Kidney (tissue), 14 donors: ENCODE data around the gene SLC25A31. TPM values are rescaled to one million over a fixed set of nuclear protein-coding genes. Genes with fewer than 3 reads are reported as not detected.

Experiments used
- DNase-seq, 5 donors: peaks; one replicate each; pipeline ENCODE4 v3.0.0-alpha.2; 2013 to 2020
- FAIRE-seq: peaks from 2 replicates; lab custom pipeline; 2012; peaks lifted over from hg19 to GRCh38; lab: Jason Lieb, UNC
- H3K27ac ChIP-seq, 2 donors: one replicate each; pipeline ENCODE4 v1.7.0; 2013; ENCODE audit warnings: low read depth in 2 of 2, low read length in 2 of 2, inconsistent platforms in 1 of 2
- H3K27me3 ChIP-seq: one replicate; pipeline ENCODE4 v1.7.1; 2013; ENCODE audit warnings: low read length, inconsistent platforms; ENCODE audit not compliant: control insufficient read depth, insufficient read depth
- H3K36me3 ChIP-seq, 3 donors: one replicate each; pipeline versions ENCODE4 v1.7.0 to v1.7.1; 2013; ENCODE audit warnings: low read length in 3 of 3, control low read depth in 1 of 3, inconsistent platforms in 1 of 3; ENCODE audit not compliant: insufficient read depth in 3 of 3, control insufficient read depth in 2 of 3
- H3K4me1 ChIP-seq, 3 donors: one replicate each; pipeline versions ENCODE4 v1.7.0 to v1.7.1; 2013; ENCODE audit warnings: low read length in 3 of 3, inconsistent platforms in 1 of 3, low read depth in 1 of 3; ENCODE audit not compliant: control insufficient read depth in 2 of 3, insufficient read depth in 2 of 3
- H3K4me3 ChIP-seq, 3 donors: one replicate each; pipeline versions ENCODE4 v1.7.0 to v1.8.1; 2013; ENCODE audit warnings: low read length in 3 of 3, control low read depth in 1 of 3, inconsistent platforms in 1 of 3
- H3K9ac ChIP-seq, 3 donors: one replicate each; pipeline versions ENCODE4 v1.7.0 to v1.7.1; 2013; ENCODE audit warnings: low read length in 3 of 3, control low read depth in 1 of 3, inconsistent platforms in 1 of 3
- H3K9me3 ChIP-seq, 3 donors: one replicate each; pipeline versions ENCODE4 v1.7.0 to v1.7.1; 2013; ENCODE audit warnings: low read length in 3 of 3, control low read depth in 1 of 3, inconsistent platforms in 1 of 3; ENCODE audit not compliant: control insufficient read depth in 2 of 3, insufficient read depth in 1 of 3
- intact Hi-C: fragments of 100-400 bp; cut with DNase I; formaldehyde crosslinking; loops from one replicate; pipeline ENCODE4 v1.11.1; 2022
- polyA plus RNA-seq: library from polyadenylated mRNA; stranded (reverse); fragments of 350-450 nt; fragmentation: Illumina TruSeq; extraction: RNeasy Lipid Tissue Mini Kit (QIAGEN cat#74804); gene quantifications from one replicate; pipeline ENCODE4 v1.2.3, GENCODE V29; 2014; ENCODE audit warnings: low read depth, low replicate concordance; ENCODE audit not compliant: insufficient read depth
- total RNA-seq: library from RNA; stranded (reverse); fragmentation: NEBNext Ultra II Directional; extraction: Animal tissue kit (Norgen Biotek cat#: 25700); gene quantifications from one replicate; pipeline ENCODE4 v1.2.1, GENCODE V29; 2021
- TF ChIP-seq, protein P1 (sequence below): IDR thresholded peaks from 3 replicates; pipeline ENCODE4 v1.5.1; 2012; ENCODE audit warnings: mild to moderate bottlenecking, moderate library complexity, borderline replicate concordance; ENCODE audit not compliant: insufficient read depth; ENCODE audit errors: extremely low read depth
- donor health status: control.
- donor health status: control.
- donor health status: control.
- donor health status: control.
- donor health status: control.
- donor health status: DM: yes; HTN: yes; CAD: no.
- donor health status: Normal renal cell carcinoma (clear cell type).

Gene SLC25A31
- total and polyA plus RNA-seq, 2 donors from 2014 or later: not detected

DNA sequence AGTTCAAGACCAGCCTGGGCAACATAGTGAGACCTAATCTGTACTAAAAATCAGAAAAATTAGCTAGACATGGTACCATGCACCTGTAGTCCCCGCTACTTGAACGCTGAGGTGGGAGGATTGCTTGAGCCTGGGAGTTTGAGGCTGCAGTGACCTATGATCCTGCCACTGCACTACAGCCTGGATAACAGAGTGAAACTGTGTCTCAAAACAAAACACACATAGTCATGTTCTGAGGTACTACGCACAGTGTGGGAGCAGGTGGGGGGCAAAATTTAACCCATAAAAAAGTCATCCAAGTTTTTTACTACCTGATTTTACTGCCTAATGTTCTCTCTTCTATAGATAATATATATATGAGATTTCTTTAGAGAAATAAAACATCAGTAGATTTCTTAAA lies 80.4 kb downstream of the SLC25A31 start:
- intact Hi-C loops: no loop called here
- Histone ChIP-seq H3K4me1 (no peaks in the 10 kb centered on the region), H3K9ac (no peak overlapping the region), H3K9me3 (no peaks in the 10 kb centered on the region), H3K36me3 (peaks cover 0 to 6% (median 2%) of the 10 kb centered on the region in 3 donors), H3K27me3 (no peaks in the 10 kb centered on the region), H3K4me3 (no peak overlapping the region), H3K27ac (no peak overlapping the region)
- TF ChIP-seq, protein P1, sequence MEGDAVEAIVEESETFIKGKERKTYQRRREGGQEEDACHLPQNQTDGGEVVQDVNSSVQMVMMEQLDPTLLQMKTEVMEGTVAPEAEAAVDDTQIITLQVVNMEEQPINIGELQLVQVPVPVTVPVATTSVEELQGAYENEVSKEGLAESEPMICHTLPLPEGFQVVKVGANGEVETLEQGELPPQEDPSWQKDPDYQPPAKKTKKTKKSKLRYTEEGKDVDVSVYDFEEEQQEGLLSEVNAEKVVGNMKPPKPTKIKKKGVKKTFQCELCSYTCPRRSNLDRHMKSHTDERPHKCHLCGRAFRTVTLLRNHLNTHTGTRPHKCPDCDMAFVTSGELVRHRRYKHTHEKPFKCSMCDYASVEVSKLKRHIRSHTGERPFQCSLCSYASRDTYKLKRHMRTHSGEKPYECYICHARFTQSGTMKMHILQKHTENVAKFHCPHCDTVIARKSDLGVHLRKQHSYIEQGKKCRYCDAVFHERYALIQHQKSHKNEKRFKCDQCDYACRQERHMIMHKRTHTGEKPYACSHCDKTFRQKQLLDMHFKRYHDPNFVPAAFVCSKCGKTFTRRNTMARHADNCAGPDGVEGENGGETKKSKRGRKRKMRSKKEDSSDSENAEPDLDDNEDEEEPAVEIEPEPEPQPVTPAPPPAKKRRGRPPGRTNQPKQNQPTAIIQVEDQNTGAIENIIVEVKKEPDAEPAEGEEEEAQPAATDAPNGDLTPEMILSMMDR: no peak
- FAIRE-seq: no peak
- DNase-seq: no peak

DNA sequence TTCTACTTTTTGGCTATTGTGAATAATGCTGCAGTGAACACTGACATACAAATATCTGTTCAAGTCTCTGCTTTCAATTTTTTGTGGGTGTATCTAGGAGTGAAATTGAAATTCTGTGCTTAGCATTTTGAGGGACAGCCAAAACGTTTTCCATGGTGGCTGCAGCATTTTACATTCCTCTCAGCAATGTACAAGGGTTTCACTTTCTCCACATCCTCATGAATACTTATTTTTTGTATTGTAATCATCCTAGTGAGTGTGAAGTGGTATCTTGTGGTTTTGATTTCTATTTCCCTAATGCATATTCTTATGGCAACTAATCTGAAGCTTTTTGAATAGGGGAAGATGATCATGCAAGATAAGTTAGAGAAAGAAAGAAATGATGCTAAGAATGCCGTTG lies 92.2 kb downstream of the SLC25A31 start:
- H3K9ac ChIP-seq: no peak overlapping the region
- TF ChIP-seq, protein P1: no peak
- H3K36me3 ChIP-seq: peaks cover 0 to 17% (median 2%) of the 10 kb centered on the region in 3 donors
- no peaks in the 10 kb centered on the region for H3K27me3 ChIP-seq
- no peak overlapping the region for H3K4me3 ChIP-seq
- DNase-seq (no peak), FAIRE-seq (no peak)
- H3K9me3 ChIP-seq: no peaks in the 10 kb centered on the region
- no peak overlapping the region for H3K27ac ChIP-seq
- no peaks in the 10 kb centered on the region for H3K4me1 ChIP-seq
- intact Hi-C loops: no loop called here

Other genes with a start within 250 kb of the SLC25A31 start
- 8.3 TPM for gene INTU, start 97.4 kb upstream of the SLC25A31 start, total RNA-seq
- 2.6 TPM for gene INTU, start 97.4 kb upstream of the SLC25A31 start, polyA plus RNA-seq
- 13.5 TPM for gene HSPA4L, start 51.9 kb downstream of the SLC25A31 start, total RNA-seq
- 8.8 TPM for gene HSPA4L, start 51.9 kb downstream of the SLC25A31 start, polyA plus RNA-seq
- 2.0 TPM for gene PLK4, start 150.5 kb downstream of the SLC25A31 start, total RNA-seq
- gene PLK4, start 150.5 kb downstream of the SLC25A31 start, polyA plus RNA-seq: 0.56 TPM
- gene MFSD8, start 234.8 kb downstream of the SLC25A31 start, total RNA-seq: 20.5 TPM
- 6.6 TPM for gene MFSD8, start 234.8 kb downstream of the SLC25A31 start, polyA plus RNA-seq
- 12.3 TPM for gene ABHD18, start 235.0 kb downstream of the SLC25A31 start, total RNA-seq
- 5.6 TPM for gene ABHD18, start 235.0 kb downstream of the SLC25A31 start, polyA plus RNA-seq